Skeletal muscle cell (primary cell): ENCODE results near the gene SLC38A9.
"Not testable (repeated sequence)": the region's sequence is repeated elsewhere in the genome, so short reads cannot be mapped to it uniquely, and the experiment has no call there.

Experiments
- DNase-seq: peaks from one replicate; pipeline ENCODE4 v3.0.0-alpha.2; 2010; ENCODE audit warnings: low read depth
- H3K4me3 ChIP-seq: 2 replicates; pipeline ENCODE4 v1.5.1; 2011; ENCODE audit warnings: low read depth, mild to moderate bottlenecking, control low read depth, low read length, moderate library complexity

Gene SLC38A9, protein sequence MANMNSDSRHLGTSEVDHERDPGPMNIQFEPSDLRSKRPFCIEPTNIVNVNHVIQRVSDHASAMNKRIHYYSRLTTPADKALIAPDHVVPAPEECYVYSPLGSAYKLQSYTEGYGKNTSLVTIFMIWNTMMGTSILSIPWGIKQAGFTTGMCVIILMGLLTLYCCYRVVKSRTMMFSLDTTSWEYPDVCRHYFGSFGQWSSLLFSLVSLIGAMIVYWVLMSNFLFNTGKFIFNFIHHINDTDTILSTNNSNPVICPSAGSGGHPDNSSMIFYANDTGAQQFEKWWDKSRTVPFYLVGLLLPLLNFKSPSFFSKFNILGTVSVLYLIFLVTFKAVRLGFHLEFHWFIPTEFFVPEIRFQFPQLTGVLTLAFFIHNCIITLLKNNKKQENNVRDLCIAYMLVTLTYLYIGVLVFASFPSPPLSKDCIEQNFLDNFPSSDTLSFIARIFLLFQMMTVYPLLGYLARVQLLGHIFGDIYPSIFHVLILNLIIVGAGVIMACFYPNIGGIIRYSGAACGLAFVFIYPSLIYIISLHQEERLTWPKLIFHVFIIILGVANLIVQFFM

DNA sequence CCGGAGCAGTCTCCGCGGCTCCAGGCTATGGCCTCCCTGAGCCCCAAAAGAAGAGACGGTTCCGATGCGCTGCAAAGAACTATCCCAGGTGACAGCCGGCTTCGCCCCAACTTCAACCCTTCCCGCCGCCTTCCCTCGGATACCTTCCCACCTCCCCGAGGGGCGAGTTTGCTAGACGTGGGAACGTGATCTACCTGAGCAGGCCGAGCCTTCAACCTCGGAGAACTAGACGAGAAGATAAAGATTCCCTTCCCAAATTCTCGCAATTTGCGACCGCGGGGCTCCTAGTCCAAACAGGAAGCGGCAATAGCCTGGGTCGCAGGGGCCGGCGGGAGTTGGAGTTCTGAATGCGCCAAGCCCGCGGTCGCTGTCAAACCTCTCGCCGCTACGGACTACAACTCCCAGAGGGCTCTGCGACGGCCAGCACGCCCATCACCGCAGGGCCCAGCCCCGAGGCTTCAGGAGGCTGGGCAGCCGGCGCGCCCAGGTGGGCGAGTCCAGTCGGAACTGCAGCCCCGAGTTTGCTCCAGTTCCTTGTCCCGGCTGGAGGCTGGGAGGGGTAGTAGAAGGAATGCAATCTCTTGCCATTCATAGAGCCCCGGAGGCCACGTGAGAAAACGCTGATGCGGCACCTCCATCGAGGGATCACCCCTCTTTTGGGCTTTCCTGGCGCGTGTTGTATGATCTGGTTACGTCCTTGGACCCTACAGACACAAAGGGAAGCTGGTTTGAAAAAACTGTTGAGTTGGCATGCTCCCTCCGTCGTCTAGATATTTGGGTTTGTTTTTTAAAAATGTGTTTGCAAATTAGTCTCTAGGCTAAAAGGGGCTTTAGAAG is at the start of gene SLC38A9:
TSS of gene SLC38A9 (minus strand) at position 302 of the 837 bp plus-strand sequence. CDS start 14,366 bp downstream, outside the sequence.
- DNase-seq: peak; percentile 79
- H3K4me3 ChIP-seq: peak within 1 kb of the TSS; percentile 96

DNA sequence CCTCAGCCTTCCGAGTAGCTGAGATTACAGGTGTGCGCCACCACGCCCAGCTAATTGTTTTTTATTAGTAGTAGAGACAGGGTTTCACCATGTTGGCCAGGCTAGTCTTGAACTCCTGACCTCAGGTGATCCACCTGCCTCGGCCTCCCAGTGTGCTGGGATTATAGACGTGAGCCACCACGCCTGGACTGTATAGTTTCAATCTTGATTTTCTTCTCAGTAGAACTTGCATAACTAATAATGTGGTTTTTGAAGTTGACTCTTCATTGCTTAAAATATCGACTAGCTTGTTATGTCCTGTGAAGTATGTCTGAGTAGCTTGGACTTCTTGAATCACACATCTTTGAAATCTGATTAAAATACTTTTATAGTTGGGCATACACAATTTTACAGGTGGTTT is 49.6 kb upstream of the SLC38A9 start:
- not testable (repeated sequence) for H3K4me3 ChIP-seq, DNase-seq

DNA sequence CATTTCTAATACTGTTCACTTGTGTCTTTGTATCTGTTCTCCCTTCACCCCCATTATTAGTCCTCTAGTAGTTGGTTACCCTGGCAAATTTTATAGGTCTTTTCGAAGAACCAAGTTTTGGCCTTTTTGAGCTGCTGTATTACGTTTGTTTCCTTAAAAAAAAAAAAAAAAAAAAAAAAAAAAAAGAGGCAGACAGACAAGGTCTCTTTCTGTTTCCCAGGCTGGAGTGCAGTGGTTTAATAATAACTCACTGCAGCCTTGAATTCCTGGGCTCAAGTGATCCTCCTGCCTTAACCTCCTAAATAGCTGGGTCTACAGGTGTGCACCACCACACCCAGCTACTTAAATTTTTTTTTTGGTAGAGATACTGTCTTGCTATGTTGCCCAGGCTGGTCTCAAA is 46.6 kb upstream of the SLC38A9 start:
- no peak for DNase-seq
- no peak overlapping the region for H3K4me3 ChIP-seq

DNA sequence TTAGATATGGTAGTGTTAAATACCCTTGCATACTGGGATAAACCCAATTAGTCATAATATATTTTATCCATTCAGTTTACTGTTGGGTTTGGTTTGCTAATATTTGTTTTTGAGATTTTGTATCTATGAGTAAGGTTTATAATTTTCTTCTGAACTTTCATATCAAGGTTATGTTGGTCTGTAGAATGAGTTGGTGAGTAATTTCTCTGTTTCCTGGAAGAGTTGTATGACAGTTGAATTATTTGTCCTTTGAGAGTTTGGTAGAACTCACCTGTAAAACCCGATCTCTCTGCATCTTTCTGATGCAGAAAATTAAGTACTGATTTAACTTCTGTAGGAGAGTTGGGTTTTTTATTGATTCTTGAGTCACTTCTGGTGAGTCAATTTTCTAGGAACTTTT is 46.1 kb upstream of the SLC38A9 start:
- DNase-seq: no peak
- no peak overlapping the region for H3K4me3 ChIP-seq

DNA sequence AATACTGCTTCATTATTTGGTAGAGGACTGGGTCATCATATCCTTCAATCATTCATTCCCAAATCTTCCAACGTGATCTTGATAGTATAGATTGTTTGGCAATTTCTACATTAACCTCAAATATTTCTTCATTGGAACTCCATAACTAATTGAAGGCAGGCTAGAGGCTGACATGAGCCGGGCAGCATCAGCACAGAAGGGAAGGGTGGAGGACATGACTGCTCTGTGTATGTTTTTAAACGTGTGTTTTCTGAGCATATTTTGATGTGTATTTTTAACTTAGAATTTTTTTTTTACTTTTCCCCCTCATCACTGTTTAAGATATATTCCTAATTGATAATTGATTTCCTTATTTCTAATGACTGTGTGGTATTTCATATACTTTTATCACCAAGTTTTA is 38.4 kb upstream of the SLC38A9 start:
- DNase-seq: no peak
- H3K4me3 ChIP-seq: no peak overlapping the region

DNA sequence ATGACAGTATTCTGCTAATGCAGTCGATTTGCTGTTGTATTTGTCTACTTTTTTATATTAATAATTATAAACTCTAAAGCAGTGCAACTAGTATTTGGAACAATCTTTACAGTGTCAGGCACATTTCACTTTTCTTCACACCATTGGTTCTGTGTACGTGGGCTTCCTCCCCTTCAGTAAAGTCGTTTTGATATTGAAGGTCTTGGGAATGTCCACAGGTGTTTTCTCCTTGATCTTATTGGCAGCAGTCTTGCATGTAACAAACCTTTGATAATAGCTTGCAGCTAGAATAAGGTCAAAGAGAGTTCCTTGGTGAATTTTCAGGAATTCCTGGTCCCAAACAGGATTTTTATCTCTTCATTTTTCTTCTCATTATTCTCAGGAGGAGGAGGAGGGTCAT is 37.9 kb upstream of the SLC38A9 start:
- DNase-seq: no peak

DNA sequence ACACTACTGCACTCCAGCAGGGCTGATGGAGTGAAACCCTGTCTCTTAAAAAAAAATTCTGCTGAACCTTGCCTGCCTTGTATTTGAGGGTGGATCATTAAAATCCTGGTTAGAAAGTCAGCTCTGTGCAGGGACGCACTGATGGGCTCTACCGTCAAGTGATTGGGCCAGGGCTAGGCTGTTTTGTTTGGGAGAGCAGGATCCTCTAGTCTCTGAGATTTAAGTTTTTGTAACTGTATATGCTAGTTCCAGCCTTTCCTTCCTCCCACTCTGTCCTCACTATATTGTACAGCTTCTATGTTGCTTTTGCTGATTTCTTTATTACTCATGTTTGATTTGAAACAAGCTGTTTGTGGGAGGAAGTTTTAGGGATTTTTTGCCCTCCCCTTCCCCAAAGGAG is 37.3 kb upstream of the SLC38A9 start:
- no peak overlapping the region for H3K4me3 ChIP-seq
- no peak for DNase-seq

More for the DNA sequence above, 37.9 kb upstream of the SLC38A9 start:
- no peak overlapping the region for H3K4me3 ChIP-seq

DNA sequence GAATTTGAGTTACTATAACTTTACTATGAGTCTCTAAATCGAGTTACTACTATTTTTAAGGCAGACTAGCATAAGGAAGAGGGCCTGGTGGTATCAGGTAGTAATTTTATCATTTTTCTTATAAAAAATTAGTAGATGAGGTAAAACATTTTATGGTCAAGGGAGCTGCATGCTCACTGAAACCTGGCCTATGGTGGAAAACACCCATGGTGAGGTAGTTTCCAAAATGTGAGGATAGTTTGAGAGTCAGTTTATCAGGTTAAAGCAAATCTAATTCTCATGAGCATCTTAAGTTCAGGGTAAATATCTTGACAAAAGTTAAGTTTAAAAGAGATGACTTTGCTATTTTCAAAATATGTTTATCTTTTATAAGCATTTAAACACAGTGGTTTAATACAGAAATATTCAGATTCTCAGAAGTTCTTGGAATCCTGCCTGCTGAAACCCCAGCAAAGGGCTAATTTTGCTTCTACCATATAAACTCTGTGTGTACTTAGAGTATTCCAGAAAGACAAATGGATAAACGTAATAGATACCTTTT is 35.7 kb upstream of the SLC38A9 start:
- no peak overlapping the region for H3K4me3 ChIP-seq
- DNase-seq: no peak

DNA sequence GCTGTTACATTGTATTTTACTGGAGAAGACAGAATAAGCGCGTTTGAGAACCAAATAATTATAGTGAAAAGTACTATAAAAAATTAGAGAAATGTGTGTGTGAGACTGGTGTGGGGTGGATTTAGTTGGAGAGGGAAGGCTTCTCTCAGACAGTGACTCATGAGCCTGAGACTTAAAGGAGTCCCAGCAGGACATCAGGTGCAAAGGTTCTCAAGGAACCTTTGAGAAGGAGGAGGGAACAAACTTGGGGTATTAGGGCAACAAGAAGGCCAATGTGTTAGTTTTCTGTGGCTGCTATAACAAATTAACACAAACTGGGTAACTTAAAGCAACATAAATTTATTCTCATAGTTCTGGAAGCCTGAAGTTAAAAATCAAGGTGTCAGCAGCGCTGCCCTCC is 30.7 kb upstream of the SLC38A9 start:
- no peak overlapping the region for H3K4me3 ChIP-seq
- DNase-seq: no peak

DNA sequence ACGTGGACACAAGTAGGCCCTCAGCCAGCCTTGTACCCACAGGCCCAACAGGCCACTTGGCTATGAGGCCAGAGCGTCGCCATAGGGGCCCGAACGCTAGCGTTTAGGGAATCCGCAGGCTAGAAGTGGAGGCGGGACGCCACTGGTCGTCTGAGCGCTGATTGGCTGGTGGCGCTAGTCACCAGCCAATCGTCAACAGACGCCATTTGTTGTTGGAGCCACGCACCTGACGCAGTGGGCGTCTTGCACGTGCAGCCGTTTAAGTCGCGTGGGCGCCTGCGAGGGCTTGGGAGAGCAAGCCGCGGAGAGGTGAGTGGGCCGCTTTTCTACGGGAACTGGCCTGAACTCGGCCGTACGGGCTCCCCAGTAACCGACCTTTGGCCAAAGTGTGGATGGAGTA is 25.7 kb upstream of the SLC38A9 start, which contains the start of gene DDX4:
TSS of gene DDX4 (plus strand) at position 269 of the 400 bp plus-strand sequence. CDS start 903 bp downstream, outside the sequence.
- DNase-seq: no peak
- H3K4me3 ChIP-seq: no peak within 1 kb of the TSS

DNA sequence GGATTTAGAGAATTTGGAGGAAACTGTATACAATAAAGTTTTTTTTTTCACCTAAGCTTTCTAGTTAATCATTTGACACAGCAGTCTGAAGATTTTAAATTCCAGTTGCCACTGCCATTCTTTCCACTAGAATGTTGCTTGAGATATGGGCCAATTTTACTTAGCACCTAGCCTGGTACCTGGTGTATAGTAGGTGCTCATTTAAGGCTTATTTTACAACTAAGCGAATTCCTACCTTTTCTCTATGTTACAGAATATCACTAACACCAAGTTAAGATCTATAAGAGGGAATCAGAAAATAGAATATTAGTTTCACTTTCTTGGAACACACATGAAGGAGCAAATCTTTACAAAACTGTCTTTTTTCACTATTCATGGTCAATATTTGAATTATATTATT is 22.5 kb upstream of the SLC38A9 start:
- H3K4me3 ChIP-seq: no peak overlapping the region
- DNase-seq: no peak

DNA sequence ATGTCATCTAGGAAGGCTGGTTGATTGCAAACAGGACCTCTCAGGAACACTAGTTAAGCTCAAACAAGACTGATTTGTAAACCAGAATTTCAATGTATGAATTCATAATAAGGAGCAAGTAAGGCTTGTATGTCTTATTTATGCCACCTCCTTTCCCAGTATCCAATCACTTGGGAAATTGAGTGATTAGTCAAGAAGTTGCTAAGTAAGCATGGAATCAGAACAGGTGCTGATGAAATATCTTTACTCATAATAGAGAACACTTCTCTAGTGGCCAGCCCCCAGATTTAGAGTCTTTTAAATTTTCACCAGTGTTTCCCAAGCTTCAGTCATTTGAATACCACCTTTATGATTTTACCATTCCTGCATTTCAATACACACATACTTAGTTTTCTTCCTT is 20.5 kb upstream of the SLC38A9 start:
- H3K4me3 ChIP-seq: no peak overlapping the region
- no peak for DNase-seq

DNA sequence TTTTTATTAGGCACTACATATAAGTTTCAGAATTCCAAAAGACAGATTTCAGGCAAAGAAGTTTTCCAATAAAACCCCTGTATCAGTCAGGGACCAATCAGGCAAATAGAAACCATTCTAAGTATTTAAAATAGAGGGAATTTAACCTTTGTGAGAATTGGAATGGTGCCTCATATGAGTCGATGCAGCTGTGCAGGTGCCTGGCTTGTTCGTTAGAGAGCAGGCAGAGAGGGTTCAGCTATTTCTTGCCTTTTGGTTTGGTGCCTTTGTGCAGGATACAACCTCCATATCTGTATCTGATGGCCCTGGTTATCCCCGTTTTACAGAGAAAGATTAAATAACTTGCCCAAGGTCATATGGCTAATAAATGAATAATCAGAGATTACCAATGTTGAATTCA is 19.7 kb upstream of the SLC38A9 start:
- no peak overlapping the region for H3K4me3 ChIP-seq
- DNase-seq: no peak

DNA sequence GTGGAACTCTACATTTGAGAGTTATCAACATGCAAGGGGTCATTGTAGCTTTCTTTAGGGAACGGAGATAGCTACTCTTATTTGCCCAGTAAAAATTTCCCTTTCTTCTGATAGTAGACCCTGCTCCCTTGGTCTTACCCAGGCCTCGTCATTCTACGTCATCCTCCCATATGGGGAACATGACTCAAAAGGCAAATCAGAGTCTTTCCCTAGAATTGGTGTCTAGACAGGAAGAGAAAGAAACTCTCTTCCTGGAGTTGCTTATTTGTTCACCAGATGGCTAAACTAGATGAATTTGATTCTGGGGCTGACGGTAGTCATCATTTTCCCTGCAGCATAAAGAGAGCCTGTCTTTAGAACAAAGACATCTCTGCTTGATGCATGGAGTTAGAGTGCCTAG is 12.2 kb upstream of the SLC38A9 start:
- no peak for DNase-seq
- no peak overlapping the region for H3K4me3 ChIP-seq

DNA sequence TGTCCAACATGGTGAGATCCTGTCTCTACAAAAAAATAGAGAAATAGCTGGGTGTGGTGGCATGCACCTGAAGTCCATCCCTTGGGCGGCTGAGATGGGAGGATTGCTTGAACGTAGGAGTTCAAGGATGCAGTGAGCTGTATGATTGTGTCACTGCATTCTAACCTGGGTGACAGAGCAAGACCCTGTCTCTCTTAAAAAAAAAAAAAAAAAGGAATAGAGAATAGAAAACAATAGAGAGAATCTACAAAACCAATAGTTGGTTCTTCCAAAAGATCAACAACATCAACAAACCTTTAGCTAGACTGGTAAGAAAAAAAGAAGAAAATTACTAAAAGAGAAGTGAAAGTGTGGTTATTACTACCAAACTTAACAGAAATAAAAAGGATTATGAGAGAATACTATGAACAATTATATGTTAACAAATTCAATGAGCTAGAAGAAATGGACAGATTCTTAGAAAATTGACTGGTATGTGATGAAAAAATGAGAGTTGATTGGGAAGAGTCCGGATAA is 8.1 kb upstream of the SLC38A9 start:
- no peak for DNase-seq
- no peak overlapping the region for H3K4me3 ChIP-seq

DNA sequence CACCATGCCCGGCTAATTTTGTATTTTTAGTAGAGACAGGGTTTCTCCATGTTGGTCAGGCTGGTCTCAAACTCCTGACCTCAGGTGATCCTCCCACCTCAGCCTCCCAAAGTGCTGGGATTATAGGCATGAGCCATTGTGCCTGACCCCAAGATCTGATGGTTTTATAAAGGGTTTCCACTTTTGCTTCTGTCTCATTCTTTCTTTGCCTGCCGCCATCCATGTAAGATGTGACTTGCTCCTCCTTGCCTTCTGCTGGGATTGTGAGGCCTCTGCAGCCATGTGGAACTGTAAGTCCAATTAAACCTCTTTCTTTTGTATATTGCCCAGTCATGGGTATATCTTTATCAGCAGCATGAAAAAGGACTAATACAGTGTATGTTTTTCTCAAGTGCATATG is 6.9 kb upstream of the SLC38A9 start:
- DNase-seq: not testable (repeated sequence)

DNA sequence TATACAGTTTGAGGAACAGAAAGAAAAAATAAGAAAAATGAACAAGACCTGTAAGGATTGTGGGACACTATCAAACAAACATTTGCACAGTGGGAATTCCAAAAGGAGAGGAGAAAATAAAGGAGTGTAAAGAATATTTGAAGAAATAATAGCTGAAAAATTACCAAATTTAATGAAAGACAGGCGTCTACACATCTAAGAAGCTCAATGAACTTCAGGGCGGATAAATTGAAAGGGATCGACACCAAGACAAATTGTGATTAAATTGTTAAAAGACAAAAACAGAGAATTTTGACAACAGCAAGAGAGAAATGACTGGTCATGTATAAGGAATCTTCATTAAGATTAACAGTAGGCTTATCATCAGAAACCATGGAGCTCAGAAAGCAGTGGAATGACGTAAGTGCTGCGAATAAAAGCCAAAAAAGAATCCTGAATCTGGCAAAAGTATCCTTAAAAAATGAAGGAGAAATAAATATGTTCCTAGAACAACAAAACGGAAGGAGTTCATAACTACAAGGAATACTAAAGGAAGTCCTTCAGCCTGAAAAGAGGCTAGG is 3.5 kb upstream of the SLC38A9 start:
- no peak overlapping the region for H3K4me3 ChIP-seq
- no peak for DNase-seq

More for the DNA sequence above, 6.9 kb upstream of the SLC38A9 start:
- not testable (repeated sequence) for H3K4me3 ChIP-seq

DNA sequence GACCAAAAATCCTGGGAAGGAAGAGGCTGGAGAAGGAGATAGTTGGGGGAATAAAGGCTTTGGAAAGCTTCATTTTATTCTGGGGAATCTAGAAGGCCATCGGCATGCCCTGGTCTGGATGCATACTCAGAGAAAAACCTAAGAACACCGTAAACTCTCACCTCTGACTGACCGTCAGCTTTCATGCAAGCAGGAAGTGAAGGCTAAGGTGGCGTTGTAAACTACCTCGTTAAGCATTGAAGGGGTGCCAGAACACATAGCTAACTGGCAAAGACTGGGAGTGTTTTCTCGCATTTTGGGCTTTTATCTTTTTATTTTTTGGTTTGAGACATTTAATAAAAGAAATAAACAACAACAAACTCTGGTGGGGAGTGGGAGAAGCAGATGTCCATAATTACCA is 2.6 kb upstream of the SLC38A9 start:
- no peak for DNase-seq
- no peak overlapping the region for H3K4me3 ChIP-seq

DNA sequence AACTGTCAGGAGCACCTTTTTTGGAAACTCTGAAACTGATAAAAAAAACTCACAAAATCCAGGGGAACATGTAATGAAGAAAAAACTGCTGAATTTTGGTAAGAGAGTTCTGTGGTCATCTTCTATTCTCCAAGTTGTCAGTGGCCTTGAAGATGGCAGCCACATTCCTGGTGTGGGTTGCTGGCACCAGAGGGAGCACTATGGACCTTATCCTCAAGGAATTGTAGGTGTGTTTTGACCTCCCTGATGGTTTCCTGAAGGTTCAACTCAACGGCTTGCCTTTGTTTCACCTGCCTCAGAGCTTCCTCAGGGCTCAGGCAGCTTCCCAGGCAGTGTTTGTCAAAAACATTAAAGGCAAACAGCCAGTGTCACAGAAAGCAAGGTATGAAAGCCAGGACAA is 2.2 kb upstream of the SLC38A9 start:
- no peak for DNase-seq
- H3K4me3 ChIP-seq: no peak overlapping the region
